ENCODE measurements around the gene GMPPA. TPM values are rescaled to one million over a fixed set of nuclear protein-coding genes. Genes with fewer than 3 reads are reported as not detected.

The GMPPA gene
- total RNA-seq, 4 donors from 2014 or later = 16.3 to 38.2 (median 18.2) TPM

GRCh38 chr2:219457784-219458369 lies 40.8 kb upstream of the GMPPA start:
- TF ChIP-seq, protein P1, sequence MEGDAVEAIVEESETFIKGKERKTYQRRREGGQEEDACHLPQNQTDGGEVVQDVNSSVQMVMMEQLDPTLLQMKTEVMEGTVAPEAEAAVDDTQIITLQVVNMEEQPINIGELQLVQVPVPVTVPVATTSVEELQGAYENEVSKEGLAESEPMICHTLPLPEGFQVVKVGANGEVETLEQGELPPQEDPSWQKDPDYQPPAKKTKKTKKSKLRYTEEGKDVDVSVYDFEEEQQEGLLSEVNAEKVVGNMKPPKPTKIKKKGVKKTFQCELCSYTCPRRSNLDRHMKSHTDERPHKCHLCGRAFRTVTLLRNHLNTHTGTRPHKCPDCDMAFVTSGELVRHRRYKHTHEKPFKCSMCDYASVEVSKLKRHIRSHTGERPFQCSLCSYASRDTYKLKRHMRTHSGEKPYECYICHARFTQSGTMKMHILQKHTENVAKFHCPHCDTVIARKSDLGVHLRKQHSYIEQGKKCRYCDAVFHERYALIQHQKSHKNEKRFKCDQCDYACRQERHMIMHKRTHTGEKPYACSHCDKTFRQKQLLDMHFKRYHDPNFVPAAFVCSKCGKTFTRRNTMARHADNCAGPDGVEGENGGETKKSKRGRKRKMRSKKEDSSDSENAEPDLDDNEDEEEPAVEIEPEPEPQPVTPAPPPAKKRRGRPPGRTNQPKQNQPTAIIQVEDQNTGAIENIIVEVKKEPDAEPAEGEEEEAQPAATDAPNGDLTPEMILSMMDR (IDR thresholded peaks at IDR 0.05; ENCODE audit: low read depth) = no peak

- TF ChIP-seq, protein P1 (IDR thresholded peaks at IDR 0.05; ENCODE audit: low read depth) = no peak
Measured at GRCh38 chr2:219458996-219459395, 39.7 kb upstream of the GMPPA start.

DNA sequence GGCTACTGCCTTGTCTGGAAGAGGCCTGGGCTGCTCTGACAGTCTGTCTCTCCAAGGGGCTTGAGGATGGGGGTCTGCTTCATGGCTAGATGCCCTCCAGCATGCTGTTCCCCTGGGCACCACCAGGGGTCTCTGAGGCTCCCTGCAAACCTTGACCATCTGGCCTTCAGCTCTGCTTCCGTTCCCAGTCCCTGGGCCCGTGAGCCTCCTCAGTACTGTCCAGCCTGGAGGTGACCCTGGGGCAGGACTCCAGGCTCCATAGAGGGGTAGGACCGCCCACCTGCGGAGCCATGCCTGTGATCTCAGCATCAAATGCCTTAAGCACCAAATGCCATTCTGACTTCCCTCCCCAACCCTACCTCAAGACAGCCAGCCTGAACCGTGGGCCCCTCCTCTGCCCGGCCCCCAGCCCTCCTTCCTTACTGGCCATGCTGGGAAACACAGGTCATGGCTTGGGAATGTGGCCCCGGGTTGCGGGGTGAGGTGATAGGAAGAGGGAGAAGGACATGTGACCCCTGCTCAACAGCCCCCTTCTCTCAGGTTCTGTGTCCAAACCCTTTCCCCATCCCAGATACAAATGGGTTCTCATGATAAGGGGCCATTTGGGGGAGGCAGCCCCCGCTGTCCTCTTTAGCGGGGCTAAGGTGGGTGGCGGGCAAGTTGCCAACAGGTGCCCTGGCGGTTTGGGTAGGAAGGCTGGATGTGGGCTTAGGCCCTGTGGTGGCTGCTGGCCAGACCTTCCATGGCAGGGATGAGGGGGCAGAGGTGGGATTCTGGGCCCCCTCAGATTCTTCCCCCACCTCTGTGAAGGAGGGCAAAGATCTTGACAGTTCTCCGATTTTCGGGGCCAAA lies 39.0 kb upstream of the GMPPA start:
- TF ChIP-seq, protein P1 (IDR thresholded peaks at IDR 0.05; ENCODE audit: low read depth) = no peak

DNA sequence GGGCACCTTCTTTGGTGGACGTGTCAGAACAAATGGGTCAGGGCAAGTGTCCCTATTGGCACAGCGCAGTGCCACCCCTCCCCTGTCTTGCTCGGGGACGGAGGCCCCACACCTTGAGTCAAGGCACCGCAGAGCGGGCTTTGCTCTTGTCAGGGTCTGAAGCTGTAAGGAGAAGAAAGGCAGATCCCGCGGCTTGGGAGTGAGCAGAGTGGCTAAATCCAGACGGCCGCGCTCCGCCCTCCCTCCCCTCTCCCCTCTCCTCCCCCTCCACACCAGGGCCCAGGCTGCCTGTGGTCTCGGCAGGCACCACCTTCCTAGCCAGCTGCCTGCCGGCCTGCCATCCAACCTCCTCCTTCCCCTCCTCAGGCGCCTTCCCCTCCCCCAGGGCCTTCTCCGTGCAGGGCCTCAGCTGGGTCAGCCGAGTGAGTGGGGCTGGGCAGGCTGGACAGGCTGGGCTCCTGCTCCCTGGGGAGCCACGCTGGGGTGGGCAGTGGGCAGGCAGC lies 38.2 kb upstream of the GMPPA start:
- TF ChIP-seq, protein P1 (IDR thresholded peaks at IDR 0.05; ENCODE audit: low read depth) = no peak

GRCh38 chr2:219461047-219461514 lies 37.6 kb upstream of the GMPPA start:
- TF ChIP-seq, protein P1 (IDR thresholded peaks at IDR 0.05; ENCODE audit: low read depth) = no peak

- TF ChIP-seq, protein P1 (IDR thresholded peaks at IDR 0.05; ENCODE audit: low read depth) = no peak
Measured at GRCh38 chr2:219461669-219462068, 37.0 kb upstream of the GMPPA start.

GRCh38 chr2:219462349-219462748 lies 36.3 kb upstream of the GMPPA start:
- TF ChIP-seq, protein P1 (IDR thresholded peaks at IDR 0.05; ENCODE audit: low read depth) = no peak

Measured in subcutaneous adipose tissue (tissue), 4 donors.